Cardiac muscle cell (in vitro differentiated cells and primary cell): Measurements from ENCODE around the gene ITPR2. TPM values are rescaled to one million over a fixed set of nuclear protein-coding genes. Genes with fewer than 3 reads are reported as not detected.
A peak's percentile ranks its signal among the peaks of the same experiment; 100 is the strongest.
"Not testable (repeated sequence)": the region's sequence is repeated elsewhere in the genome, so short reads cannot be mapped to it uniquely, and the experiment has no call there.

ENCODE experiments used
- DNase-seq, 2 donors: peaks; one replicate each; pipeline versions ENCODE4 v3.0.0 to v3.0.0-alpha.2; 2010 to 2017; ENCODE audit warnings: low read depth in 1 of 2, low spot score in 1 of 2
- H3K27ac ChIP-seq: fragments of 200-600 bp; sonication (generic); 2 replicates; pipeline ENCODE4 v1.5.1; 2016
- H3K27me3 ChIP-seq: fragments of 200-600 bp; sonication (generic); 2 replicates; pipeline ENCODE4 v1.6.0; 2016; ENCODE audit warnings: control low read depth
- H3K36me3 ChIP-seq: fragments of 200-600 bp; sonication (generic); 2 replicates; pipeline ENCODE4 v1.5.1; 2016; ENCODE audit warnings: control low read depth
- H3K4me1 ChIP-seq: fragments of 200-600 bp; sonication (generic); 2 replicates; pipeline ENCODE4 v1.8.1; 2017; ENCODE audit warnings: low read depth, mild to moderate bottlenecking, mixed run types
- H3K4me3 ChIP-seq: fragments of 200-600 bp; sonication (generic); 2 replicates; pipeline ENCODE4 v1.5.1; 2016; ENCODE audit warnings: mild to moderate bottlenecking
- H3K9me3 ChIP-seq: fragments of 200-600 bp; sonication (generic); 2 replicates; pipeline ENCODE4 v1.5.1; 2017; ENCODE audit warnings: low read depth, mild to moderate bottlenecking, control low read depth
- CTCF ChIP-seq: IDR thresholded peaks from 2 replicates; pipeline ENCODE4 v1.5.1; 2012; ENCODE audit warnings: low read depth, mild to moderate bottlenecking, low read length
- polyA plus RNA-seq: library from polyadenylated mRNA; unstranded; fragments of >200 nt; fragmentation: Nextera tagmentation; extraction: Ambion mirVana; gene quantifications from 2 replicates; pipeline ENCODE4 v1.2.1, GENCODE V29; 2016
- total RNA-seq: library from RNA; depleted of rRNA; stranded (reverse); fragments of >200 nt; gene quantifications from 2 replicates; pipeline ENCODE4 v1.2.3, GENCODE V29; 2016

ITPR2 gene
- total and polyA plus RNA-seq, 2 experiments from 2014 or later = 4.8 to 5.1 TPM

- H3K27ac ChIP-seq = no peak overlapping the region
- H3K4me1 ChIP-seq = no peaks in the 10 kb centered on the region
- H3K27me3 ChIP-seq = no peaks in the 10 kb centered on the region
- H3K36me3 ChIP-seq = no peaks in the 10 kb centered on the region
- no peak for DNase-seq
- H3K9me3 ChIP-seq = no peaks in the 10 kb centered on the region
- H3K4me3 ChIP-seq = no peak overlapping the region
- TF ChIP-seq CTCF = no peak
Measured at GRCh38 chr12:26790645-26790994, 42.4 kb downstream of the ITPR2 start.

- Histone ChIP-seq H3K27ac (no peak overlapping the region), H3K36me3 (no peaks in the 10 kb centered on the region), H3K9me3 (no peaks in the 10 kb centered on the region), H3K4me1 (no peaks in the 10 kb centered on the region), H3K4me3 (no peak overlapping the region), H3K27me3 (no peaks in the 10 kb centered on the region)
- TF ChIP-seq CTCF = no peak
- DNase-seq = peak in 1 of 2 donors; percentile 64
Measured at GRCh38 chr12:26789731-26790644, 43.0 kb downstream of the ITPR2 start.

DNA sequence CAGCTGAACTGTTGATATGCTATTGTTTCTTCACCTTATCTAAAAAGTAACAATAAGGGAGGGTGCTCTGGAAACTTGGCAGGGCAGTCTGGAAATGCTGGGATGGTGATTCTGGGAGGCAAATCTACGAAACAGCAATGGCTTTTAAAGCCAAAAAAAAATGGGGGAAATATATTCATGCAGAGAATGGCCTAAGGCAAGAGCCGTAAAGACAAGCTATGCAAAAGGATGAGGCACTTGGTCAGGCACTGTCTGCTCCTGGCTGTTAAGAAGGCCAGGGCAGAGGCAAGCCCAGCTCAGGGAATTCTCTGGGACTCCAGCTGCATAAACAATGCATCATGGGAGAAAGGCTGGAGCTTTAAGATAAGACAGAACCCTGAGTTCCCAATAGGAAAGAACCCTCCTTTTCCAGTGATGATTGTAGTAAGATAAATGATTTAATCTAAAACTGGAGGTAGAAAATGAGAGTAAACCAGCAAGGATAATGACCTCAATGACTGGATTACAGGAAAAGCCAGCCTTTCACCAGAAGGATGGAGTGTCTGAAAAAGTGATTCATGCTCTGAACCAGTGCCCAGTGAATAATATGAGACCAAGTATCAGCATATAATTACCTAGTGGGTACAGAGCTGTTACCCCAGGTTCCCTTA is 46.0 kb downstream of the ITPR2 start:
- no peaks in the 10 kb centered on the region for H3K36me3 ChIP-seq
- no peaks in the 10 kb centered on the region for H3K9me3 ChIP-seq
- H3K4me1 ChIP-seq = no peaks in the 10 kb centered on the region
- TF ChIP-seq CTCF = no peak
- peak in 1 of 2 donors; percentile 68 for DNase-seq
- H3K27me3 ChIP-seq = no peaks in the 10 kb centered on the region
- H3K27ac ChIP-seq = no peak overlapping the region
- no peak overlapping the region for H3K4me3 ChIP-seq

DNA sequence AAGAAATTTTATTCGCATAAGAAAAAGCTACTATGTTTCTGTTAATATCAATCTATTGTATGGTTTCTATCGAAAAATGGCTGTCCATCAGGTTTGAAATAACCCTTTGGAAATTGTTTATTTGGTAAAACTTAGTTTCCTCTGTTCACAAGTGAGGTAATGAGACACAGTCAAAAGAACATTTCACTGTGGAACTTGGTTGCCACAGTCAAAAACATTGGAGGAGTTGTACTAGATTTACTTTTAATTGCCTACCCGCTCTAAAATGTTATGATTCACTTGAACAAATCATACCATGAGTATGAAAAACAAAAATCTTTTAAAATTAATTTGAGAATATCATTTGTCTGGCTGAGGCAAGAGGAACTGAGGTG is 46.5 kb downstream of the ITPR2 start:
- Histone ChIP-seq H3K4me3 (no peak overlapping the region), H3K27ac (no peak overlapping the region), H3K36me3 (no peaks in the 10 kb centered on the region), H3K27me3 (no peaks in the 10 kb centered on the region), H3K9me3 (no peaks in the 10 kb centered on the region), H3K4me1 (no peaks in the 10 kb centered on the region)
- DNase-seq = no peak
- TF ChIP-seq CTCF = no peak

GRCh38 chr12:26783816-26784379 is 49.1 kb downstream of the ITPR2 start:
- H3K36me3 ChIP-seq, H3K9me3 ChIP-seq, H3K4me1 ChIP-seq, H3K4me3 ChIP-seq, H3K27ac ChIP-seq, H3K27me3 ChIP-seq: not testable (repeated sequence)
- DNase-seq = peak in 1 of 2 donors; percentile 28

DNA sequence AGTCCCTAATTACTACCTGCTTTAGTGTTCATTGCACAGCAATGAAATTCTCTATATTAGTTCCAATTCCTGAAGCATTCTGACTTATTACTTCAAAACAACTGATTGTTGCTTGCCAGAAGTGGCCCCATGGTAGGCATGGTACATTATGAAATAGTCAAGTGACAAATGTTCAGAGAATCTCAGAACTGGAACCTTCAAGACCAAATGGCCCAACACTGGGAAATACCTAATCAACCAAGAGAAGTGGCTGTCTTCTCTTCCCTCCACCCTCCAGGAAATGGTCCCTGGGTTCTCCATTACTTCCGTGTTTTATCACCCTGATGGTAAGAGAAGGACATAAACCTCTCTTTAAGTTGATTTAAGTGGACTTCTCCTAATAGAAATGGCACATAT is 49.9 kb downstream of the ITPR2 start:
- H3K36me3 ChIP-seq = no peaks in the 10 kb centered on the region
- no peak overlapping the region for H3K27ac ChIP-seq
- no peaks in the 10 kb centered on the region for H3K4me1 ChIP-seq
- DNase-seq = no peak
- no peak for TF ChIP-seq CTCF
- H3K4me3 ChIP-seq = no peak overlapping the region
- H3K27me3 ChIP-seq = no peaks in the 10 kb centered on the region
- H3K9me3 ChIP-seq = no peaks in the 10 kb centered on the region
